Non-pigmented ciliary epithelial cell (primary cell): ENCODE results near the gene VSIG8.

Experiments
- DNase-seq: peaks from one replicate; pipeline ENCODE4 v3.0.0-alpha.2; 2010; ENCODE audit warnings: low read depth

The VSIG8 gene

DNA sequence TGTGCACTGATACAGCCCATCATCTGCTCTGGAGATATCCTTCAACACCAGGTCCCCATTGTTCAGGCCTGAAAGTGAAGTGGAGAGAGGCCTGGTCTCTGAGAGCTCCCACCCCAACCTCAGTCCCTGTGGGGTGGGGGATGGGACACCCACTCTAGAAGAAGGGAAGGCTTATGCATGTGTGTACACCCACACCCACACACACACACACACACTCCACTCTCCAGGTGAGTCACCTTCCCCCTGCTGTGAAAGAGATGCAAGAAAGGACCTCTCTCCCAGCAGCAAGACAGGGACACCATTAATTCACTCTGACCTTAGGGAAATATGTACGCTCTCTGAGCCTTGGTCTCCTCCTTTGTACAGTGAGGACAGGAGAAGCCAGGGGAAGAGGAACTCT, 5.9 kb downstream of the VSIG8 start:
- no peak for DNase-seq

DNA sequence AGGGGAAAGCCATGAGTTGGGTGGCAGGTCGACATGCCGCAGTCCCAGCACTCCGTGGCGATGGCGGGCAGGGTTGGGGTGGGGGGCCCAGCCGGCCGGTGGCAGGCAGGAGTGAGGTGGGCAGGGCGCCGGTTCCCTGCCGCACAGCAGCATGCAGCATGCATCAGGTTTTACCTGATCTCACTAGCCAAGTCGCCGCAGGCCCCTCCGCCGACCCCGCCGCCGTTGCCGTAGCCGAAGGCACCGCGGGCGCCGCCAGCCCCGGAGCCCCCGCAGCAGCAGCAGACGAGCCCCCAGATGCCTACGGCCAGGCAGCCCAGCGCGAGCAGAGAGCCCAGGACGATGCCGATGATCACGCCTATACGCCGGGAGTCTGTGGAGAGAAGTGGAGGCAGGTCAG, 6.7 kb downstream of the VSIG8 start:
- no peak for DNase-seq

DNA sequence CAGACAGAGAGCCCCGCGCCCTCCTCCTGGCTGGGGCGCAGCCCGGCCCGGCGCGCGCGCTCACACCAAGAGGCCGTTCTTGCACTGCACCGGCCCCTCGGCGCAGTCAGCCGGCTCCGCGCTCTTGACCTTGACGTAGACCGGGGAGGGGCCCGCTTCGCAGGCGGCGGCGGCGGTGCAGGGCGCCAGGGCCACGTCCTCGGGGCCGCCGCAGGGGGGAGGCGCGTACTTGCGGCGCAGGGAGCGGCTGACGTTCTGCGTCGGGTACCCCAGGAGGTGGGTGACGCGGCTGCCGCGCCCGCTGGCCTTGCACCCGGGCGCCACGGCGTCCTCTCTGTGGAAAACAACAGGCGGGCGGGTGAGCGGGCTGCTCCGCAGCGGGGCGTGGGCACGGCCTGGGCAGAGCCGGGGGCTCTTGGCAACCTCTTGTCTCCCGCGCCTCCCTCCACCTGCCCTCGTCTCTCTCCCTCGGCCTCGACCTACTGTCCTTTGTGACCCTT, 7.7 kb downstream of the VSIG8 start:
- DNase-seq: no peak

DNA sequence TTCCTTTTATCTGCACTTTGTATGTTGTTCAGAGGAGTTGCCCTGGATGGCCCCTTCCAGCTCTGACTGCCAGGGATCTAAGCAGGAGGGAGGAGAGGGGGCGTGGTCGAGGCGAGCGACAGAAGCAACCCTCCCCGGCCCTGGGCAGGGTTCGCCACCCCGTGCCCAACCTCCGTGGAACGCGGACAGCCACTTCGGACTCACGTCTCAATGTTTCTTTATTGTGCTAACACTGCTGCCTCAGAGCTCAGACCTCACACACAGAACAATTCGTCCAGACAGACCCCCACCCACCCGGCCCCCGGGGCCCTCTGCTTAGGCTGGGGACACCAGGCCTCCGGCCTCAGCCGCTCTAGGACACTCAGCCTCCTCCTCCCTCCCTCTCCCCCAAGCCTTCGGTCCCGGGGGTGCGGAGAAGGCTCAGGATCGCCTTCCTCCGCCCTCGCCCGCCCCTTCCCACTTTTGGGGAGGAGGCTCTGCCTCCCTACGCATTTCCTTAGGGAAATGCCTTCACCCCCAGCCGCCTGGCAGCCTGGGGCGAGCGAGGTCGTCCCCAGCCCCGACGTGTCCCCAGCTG, 8.3 kb downstream of the VSIG8 start:
- no peak for DNase-seq

DNA sequence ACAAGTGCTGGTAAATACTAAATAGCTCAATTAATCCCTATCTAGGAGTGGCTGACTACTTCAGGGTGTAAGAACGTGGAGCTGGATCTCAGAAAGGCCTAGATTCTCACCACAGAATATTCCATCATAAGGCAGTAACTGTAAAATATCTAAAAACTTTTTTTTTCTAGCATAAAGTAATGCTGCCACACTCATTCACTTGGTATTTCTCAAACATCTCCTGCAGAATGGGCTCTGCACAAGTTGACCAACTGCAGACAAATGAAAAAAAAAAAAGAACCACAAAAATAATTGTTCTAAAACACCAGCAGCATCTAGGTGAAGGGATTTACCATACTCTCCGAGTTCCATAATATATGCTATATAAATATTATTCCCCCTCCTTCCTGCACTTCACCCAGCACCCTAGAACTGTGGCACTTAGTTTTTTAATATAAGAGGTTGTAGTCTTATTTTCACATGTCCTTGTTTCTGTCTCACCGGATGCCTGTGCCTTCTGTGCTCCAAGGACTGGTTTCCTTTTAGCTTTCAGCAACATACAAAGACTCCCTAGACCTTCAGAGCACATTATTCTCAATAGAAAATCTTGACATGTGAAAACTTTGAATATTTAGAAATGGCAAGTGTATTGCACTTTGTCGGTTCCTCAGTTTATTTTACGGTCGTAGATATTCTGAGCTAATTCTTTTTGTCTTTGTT, 8.9 kb downstream of the VSIG8 start:
- no peak for DNase-seq

DNA sequence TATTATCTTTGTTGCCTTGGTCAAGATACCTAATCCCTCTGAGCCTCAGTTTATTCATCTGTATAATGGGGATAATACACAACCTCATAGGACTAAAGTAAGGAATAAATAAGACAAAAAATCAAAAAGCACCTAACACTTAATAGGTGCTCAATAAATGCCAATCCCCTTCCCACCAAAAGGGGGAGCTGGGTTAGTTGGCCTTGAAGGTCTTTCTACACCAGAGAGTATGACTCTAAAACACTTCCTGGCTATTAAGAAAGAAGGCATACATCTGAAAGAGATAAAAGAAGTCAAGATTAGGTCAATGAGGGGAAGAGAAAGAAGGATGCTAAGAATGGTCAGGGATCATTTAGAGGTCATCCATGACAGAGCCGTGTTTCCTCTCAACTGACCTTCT, 11.1 kb downstream of the VSIG8 start:
- DNase-seq: no peak

DNA sequence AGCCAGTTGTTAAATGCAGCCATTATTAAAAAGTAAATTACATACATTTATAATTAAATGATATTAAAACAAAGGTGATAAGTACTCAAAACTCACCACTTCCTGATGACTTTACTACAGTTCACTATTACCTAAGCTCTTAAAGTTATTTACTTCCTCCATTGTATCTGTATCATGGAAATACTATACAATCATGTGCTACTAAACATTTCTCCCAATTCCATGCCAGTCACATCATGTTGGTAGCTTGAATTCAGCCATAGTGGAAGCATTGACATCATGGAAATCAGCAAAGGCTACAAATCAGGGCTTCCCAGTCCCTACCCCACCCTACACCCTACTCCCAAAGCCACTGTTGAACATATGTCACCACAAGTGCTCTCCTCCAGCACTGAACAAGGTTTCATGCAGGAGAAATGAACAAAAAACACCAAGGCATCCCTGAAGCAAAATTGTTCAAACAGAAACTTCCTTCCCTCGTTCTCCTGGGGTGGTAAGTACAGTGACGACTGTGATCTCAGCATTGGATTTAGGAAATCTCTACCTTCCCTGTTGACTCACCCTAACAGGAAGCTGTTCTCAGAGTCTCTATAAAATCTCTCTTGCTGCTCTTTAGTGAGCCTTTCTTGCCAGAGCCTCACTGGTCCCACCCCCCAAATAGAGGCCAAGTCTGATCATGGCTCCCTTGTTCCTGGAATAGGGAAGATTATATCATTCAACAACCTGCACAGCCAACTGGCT, 12.7 kb downstream of the VSIG8 start:
- no peak for DNase-seq

DNA sequence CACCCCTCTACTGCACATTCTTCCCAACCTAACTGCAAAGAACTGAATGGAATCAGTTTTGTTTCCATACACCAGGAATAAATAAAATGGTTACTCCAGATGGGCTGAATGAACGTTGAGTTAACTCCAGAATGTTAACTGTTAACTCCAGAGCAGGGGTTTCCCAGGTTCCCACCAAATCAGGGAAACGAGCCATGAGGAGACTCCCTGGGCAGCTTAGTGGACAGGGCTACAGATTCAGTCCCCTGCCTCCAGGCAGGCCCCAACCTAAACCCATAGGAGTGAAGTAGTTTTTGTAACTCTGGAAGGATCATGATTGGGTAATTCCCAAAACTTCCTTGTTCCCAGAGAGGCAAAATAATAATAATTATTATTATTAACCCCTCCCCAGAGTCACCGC, 14.1 kb downstream of the VSIG8 start:
- DNase-seq: no peak

DNA sequence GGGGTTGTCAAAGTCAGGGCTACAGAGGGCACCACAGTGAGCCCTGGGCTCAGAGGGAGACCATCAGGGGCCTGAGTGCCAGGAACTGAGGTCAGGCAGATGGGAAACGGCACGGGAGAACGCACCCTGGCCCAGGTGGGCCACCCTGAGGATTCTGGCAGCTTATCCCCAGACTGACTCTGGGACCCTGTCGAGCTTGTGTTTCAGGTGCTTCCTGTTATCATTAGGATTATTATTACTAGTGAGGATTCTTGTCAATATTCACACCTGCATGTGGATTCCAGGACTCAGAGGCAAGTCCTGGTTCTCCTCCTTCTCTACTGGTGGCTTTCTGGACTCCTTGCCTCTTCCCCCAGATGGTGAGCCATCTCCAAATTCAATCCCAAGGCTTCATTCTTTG, 15.2 kb downstream of the VSIG8 start:
- no peak for DNase-seq

GRCh38 chr1:159845751-159846629, 16.5 kb downstream of the VSIG8 start:
- no peak for DNase-seq

DNA sequence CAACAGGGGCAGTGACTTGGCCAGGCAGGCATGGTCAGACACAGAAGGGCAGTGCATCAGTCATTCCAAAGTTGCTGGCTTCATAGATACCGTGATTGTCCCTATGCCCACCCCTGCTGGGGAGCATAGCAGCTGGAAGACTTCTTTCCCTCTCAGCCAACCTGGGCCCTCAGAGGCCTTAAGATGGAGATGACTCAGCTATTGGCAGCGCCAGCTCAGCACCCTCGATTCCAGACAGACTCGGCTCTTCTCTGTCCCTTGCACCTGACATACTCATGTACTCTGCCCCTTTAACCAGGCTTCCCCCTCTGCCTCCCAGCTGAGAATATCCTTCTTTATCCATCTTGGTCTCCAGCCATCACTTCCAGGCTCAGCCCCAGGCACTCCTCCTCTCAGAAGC, 19.0 kb downstream of the VSIG8 start:
- no peak for DNase-seq

GRCh38 chr1:159841749-159842148, 20.7 kb downstream of the VSIG8 start:
- DNase-seq: no peak

GRCh38 chr1:159839116-159839849, 23.2 kb downstream of the VSIG8 start:
- no peak for DNase-seq

GRCh38 chr1:159838715-159839114, 23.7 kb downstream of the VSIG8 start:
- no peak for DNase-seq

- DNase-seq: no peak
These were observed 26.5 kb downstream of the VSIG8 start for GRCh38 chr1:159835862-159836525.

- DNase-seq: no peak
These were observed 27.1 kb downstream of the VSIG8 start for GRCh38 chr1:159835356-159835755.

DNA sequence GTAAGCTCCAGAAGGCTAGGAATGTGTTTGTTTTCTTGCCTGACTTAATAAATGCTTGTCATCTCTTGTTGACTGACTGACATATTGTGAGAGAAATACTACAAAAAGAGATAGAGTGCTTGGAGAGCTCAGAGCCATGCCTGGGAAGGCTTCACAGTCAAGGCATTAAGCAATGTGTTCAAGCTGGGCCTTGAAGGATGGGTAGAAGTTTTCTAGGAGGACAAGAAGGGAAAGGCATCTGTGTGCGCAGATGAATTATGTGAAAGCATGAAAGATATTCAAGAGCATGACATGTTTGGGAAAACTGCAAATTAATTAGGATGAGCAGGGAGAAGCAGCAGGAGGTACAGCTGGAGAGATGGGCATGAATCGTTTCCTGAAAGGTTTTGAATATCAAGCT, 30.1 kb downstream of the VSIG8 start:
- no peak for DNase-seq

- no peak for DNase-seq
These were observed 30.9 kb downstream of the VSIG8 start for GRCh38 chr1:159831412-159832141.

- DNase-seq: no peak
These were observed 31.7 kb downstream of the VSIG8 start for GRCh38 chr1:159830722-159831121.

GRCh38 chr1:159829822-159830465, 32.5 kb downstream of the VSIG8 start:
- DNase-seq: no peak
